HG02973 (cell line): ENCODE data around the gene SLC2A4.
"Not testable (repeated sequence)": the region's sequence is repeated elsewhere in the genome, so short reads cannot be mapped to it uniquely, and the experiment has no call there.

ENCODE experiments used
- ATAC-seq: cut with Tn5 transposase; IDR thresholded peaks from one replicate; pipeline ENCODE4 v1.9.1; 2021; ENCODE audit warnings: moderate library complexity; ENCODE audit not compliant: unreplicated experiment

Gene SLC2A4

DNA sequence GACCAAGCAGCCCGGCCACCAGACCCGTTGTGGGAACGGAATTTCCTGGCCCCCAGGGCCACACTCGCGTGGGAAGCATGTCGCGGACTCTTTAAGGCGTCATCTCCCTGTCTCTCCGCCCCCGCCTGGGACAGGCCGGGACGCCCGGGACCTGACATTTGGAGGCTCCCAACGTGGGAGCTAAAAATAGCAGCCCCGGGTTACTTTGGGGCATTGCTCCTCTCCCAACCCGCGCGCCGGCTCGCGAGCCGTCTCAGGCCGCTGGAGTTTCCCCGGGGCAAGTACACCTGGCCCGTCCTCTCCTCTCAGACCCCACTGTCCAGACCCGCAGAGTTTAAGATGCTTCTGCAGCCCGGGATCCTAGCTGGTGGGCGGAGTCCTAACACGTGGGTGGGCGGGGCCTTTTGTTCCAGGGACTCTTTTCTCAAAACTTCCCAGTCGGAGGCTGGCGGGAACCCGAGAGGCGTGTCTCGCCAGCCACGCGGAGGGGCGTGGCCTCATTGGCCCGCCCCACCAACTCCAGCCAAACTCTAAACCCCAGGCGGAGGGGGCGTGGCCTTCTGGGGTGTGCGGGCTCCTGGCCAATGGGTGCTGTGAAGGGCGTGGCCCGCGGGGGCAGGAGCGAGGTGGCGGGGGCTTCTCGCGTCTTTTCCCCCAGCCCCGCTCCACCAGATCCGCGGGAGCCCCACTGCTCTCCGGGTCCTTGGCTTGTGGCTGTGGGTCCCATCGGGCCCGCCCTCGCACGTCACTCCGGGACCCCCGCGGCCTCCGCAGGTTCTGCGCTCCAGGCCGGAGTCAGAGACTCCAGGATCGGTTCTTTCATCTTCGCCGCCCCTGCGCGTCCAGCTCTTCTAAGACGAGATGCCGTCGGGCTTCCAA is at the start of gene SLC2A4:
SLC2A4 (plus strand) TSS at position 645 of the 879 bp plus-strand sequence; CDS start at position 862, 217 bp downstream.
- no peak for ATAC-seq

DNA sequence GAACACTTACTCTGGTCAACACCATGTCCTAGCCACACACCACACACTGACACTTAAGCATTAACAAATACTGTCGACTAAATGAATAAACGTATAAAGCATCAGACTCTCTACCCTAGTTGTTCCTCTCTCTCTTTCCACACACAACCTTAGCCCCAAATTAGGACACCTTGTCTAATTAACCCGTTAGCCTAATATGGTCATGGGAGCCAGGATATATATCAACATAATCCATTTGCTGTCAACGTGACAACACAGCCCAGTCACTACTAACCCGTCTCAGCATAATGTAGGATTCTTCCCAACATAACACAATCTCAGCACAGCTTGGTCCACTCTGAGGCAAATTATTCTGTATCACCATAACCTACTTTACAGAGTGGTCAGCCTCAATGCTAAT is 49.4 kb upstream of the SLC2A4 start:
- ATAC-seq, result no peak

DNA sequence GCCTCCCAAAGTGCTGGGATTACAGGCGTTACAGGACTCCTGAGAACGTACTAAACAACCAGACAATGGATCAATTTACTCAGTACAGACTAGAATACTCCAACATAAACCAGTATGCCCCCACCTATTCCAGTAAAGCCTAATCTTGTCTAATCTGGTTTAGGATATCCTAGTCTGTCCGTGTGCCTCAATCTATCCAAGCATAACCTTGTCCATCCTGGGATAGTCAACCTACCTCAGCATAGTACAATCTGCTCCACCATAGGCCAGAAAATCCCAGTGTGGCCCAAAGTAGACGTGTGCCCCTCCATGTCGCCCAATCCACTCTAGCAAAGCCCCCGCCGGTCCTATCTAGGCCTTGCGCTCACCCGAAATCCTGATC is 47.8 kb upstream of the SLC2A4 start:
- ATAC-seq, result no peak

GRCh38 chr17:7234083-7234951 is 47.2 kb upstream of the SLC2A4 start, which contains the start of gene DVL2:
TSS of gene DVL2 (minus strand) at chr17:7234517. CDS start at chr17:7234262, 255 bp downstream.
- peak; percentile 39 for ATAC-seq

DNA sequence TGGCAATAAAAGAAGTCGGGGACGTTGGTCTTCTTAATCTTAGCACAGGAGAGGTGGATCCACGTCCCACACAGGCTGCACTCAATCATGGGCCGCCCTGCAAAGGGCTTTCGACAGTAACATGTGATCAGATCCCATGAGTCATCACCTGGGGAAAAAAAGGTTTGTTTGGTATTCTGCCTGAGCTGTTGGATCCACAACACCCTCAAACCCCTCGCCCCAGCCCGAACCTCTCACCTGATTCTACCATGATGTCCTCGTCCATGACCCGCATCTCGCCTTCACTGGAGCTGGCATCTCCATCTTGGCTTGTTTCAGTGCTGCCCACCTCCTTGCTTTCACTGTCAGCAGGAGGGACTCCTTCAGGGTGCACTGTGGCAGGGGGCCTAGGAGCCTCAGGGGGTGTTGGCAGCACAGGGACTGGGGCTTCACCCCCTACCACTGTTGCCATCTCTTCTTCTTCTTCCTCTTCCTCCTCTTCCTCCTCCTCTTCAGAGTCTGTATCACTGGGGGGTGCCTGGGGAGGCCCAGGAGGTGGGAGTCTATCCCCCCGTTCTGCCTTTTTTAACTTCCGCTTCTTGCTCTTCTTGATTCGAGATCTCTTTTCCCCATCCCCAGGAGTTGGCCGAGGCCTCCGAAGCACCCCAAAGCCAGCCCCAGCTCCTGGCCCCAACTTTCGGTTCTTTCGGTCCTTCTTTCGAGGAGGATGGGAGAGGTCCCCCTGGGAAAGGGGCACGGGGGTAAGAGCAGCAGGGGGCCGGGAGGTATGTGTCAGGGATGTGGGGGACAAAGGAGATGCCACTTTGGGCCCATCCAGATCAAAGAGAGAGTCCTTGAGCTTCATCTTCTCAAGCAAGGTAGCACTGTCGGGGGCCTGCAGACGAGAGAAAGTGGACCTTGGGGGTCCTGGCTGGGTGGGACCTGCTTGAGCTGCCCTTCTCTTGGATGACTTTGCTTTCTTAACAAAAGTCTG is 45.5 kb upstream of the SLC2A4 start:
- ATAC-seq, result no peak

DNA sequence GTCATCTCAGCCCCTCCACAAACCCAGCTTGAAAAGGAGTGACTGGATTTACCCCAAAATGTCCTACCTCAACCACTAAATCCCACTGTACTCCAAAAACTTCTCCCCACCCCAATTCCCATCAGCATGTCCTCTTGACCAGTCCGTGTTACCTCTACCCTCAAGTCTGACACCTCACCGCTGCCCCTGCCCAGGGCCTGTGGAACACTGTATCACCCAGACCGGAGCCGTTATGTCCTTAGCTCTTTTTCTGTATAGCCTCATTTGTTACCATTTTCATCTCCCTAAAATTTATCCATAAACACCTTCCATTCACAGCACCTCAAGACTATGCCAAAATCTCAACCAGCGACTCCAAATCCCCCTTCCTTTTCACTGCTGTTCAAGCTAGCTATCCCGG is 44.7 kb upstream of the SLC2A4 start:
- ATAC-seq, result no peak

DNA sequence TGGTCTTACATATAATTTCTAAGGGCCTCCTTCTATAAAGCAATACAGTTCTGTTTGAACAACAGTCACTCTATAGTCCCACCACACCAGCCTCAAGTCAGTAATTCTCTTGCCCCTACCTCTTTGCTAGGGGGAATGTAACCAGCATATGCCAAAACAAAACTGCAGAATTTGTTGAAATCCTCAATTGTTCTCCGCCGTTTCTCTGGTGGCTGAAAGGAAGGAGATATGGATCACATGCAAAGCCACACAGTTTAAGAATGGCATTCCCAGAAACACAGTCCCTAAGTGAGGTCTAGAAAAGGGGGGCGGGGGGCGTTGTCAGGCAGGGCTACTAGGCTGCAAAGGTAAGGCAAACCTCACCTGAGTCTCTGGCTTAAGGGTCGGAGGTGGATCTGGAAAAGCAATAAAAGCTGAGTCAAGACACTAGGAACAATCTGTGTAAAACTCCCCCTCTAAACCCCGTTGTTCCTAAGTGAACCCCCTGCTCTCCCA is 44.2 kb upstream of the SLC2A4 start:
- ATAC-seq, result no peak

GRCh38 chr17:7237761-7238419 is 43.6 kb upstream of the SLC2A4 start:
- no peak for ATAC-seq

GRCh38 chr17:7238420-7239090 is 43.0 kb upstream of the SLC2A4 start:
- no peak for ATAC-seq

DNA sequence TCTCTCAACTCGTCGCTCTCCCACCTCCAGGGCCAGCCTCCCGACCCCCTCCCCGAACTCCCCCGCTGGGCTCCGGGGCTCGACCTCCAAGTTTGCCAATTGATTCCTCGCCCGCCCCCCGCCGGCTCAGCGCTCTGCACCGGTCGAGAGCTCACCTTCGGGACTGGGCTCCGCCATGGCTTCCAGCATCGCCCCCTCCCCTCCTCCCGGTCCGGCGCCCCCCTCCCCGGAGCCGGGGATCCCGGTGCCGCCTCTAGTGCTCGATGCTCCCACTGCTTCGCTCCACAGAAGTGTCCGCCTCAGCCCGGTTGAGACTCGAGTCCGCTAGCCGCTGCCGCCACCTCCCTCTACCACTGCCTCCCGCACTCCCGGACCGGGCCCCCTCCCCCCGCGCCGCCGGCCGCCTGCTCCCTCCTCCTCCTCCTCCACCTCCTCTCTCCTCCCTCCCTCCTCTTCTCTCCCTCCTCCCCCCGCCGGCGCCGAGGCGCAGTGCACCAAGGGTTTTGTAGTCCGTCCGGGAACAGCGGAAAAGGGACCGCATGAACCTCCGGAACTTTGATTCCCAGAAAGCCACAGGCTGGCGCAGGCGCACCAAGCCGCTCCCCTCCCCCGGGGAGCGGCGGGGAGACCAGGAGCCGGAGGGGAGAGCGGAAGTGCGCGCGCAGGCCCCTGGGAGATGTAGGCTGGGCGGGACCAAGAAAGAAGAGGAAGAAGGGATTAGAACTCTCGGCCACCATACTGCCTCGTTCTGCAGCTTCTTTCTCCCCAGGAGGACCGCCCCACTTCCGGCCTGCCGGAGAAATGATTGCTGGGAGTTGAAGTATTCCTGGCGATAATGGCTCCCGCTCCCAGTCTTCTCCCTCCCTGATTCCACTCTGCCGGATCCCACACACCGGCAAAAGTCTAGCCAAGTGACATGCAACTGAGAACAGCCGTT is 42.2 kb upstream of the SLC2A4 start, which contains the start of gene PHF23:
PHF23 (minus strand) TSS at position 367 of the 937 bp plus-strand sequence; CDS start at position 189, 178 bp downstream.
- ATAC-seq, result peak; percentile 34

GRCh38 chr17:7240375-7240774 is 41.1 kb upstream of the SLC2A4 start:
- no peak for ATAC-seq

DNA sequence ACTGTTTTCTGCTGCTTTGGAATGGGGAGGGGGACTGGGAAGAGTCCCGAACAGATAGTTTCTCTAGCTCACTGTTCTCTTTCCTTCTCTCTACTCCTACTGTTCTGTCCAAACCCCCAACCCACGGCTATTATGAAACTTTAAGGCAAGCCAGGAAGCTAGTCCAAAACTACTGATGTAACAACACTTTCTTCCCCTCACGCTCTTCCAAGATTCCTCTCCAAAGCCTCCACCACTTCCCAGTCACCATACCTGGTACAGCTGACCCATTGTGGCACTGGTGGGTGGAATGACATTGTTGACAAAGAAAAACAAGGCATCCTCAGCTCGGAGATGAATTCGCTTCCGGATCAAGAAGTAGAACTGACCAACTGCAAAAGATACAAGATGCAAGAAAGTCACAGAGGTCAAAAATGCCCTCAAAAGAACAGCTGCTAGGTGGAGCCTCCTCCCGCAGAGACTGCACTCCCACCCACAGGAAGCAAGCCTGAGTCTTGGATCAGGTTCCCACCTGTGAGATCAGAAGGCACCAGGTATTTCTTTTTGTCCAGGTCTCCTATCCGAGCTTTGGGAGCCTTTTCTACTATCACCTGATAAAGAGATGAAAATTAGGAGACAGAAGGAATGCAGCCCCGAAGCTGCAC is 40.3 kb upstream of the SLC2A4 start:
- ATAC-seq, result no peak

- peak; percentile 21 for ATAC-seq
Measured at GRCh38 chr17:7241783-7242716, 39.5 kb upstream of the SLC2A4 start, which contains the start of gene GABARAP. TSS of gene GABARAP (minus strand) at chr17:7242449. CDS start at chr17:7242330, 119 bp downstream.

DNA sequence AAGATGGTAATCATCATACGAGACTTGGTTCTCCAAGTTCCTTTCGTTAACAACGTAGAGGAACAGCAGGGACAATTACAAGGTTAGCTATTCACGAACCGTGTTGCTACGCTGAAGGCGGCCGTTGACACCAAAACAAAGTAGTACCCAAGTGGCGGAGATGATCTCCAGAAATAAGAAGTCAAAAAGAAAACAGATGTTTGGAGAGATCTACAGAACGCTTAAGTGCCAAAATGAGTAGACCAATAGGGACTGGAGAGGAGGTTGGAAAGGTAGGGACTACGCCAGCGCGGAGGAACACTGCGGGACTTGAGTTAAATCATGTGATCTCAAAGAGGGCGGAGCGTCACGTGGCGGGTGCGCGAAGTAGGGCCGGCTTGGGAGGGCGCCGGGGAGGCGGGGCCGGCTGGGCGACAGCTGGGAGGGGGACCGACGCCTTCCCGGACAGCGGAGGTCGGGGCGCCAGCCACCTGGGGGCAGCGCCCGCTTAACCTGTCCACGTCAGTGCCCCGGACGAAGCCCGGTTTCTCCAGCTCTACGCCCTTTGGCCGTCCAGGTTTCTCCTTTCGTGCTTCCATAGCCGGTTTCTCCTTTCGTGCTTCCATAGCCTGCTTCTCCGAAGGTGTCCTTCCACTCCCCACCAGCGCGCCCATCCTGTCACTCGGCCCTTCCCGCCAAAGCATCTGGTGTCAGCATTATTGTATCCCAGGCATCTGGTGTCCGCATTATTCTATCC is 38.6 kb upstream of the SLC2A4 start:
- ATAC-seq, result peak; percentile 33

GRCh38 chr17:7243453-7243729 is 38.1 kb upstream of the SLC2A4 start:
- ATAC-seq, result no peak

- not testable (repeated sequence) for ATAC-seq
Measured at GRCh38 chr17:7243838-7244237, 37.7 kb upstream of the SLC2A4 start.
